Stimulated activated memory B cell treated with anti-CD40 and anti-IgM and Interleukin-4, amounts not matched to agents 10 μg/mL and 1 μg/mL and 100 μg/mL, for 72 hours (primary cell): ENCODE data around the gene PRCD.

Experiments used
- ATAC-seq: fragments of 150-1000 bp; cut with Tn5 transposase; 2 replicates; pipeline ENCODE4 v1.10.0; 2021
- H3K27ac Mint-ChIP-seq: one replicate; pipeline ENCODE4 v1.8.0; 2022; ENCODE audit warnings: mild to moderate bottlenecking, mixed read lengths
- H3K27me3 Mint-ChIP-seq: one replicate; pipeline ENCODE4 v1.8.0; 2022; ENCODE audit warnings: mixed read lengths
- H3K36me3 Mint-ChIP-seq: one replicate; pipeline ENCODE4 v1.8.0; 2022; ENCODE audit warnings: mixed read lengths
- H3K4me1 Mint-ChIP-seq: one replicate; pipeline ENCODE4 v1.8.0; 2022; ENCODE audit warnings: mixed read lengths
- H3K4me3 Mint-ChIP-seq: one replicate; pipeline ENCODE4 v1.8.0; 2022; ENCODE audit warnings: mild to moderate bottlenecking, moderate library complexity, mixed read lengths
- H3K9me3 Mint-ChIP-seq: one replicate; pipeline ENCODE4 v1.8.0; 2022; ENCODE audit warnings: mixed read lengths

PRCD gene

DNA sequence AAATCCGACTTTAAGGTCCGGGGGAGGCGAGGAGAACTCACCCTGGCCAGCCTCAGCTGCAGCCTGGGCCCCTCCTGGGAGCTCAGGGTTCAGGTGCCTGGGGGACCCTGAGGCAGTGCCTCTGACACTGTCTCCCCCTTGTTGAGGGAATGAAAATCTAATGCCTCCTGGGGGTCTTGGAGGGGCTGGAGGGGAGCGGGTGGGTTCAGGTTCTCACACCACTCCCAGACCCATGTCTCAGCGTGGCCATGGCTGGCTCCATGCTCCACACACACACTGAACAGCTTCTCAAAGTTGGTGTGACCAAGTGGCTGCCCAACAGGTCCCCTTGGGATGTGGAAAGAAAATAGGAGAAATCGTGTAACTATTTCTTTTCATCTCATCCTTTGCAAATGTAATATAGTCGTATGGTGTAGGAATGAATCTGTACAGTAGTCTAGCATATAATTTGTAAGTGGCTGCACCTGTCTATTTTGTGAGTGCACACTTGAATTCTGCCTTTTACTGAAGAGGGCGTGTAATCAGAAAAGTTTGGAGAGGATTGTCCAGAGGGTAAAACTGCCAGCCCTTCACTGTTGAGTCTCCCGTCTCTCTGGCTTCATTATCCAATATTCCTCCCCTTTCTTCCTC is 788 bp upstream of the PRCD start:
- ATAC-seq = no peak
- Mint-ChIP-seq H3K4me3 (peak overlapping the region; percentile 63), H3K9me3 (no peaks in the 10 kb centered on the region), H3K4me1 (peaks cover 34% of the 10 kb centered on the region), H3K27ac (no peak overlapping the region), H3K36me3 (no peaks in the 10 kb centered on the region), H3K27me3 (peaks cover 43% of the 10 kb centered on the region)

DNA sequence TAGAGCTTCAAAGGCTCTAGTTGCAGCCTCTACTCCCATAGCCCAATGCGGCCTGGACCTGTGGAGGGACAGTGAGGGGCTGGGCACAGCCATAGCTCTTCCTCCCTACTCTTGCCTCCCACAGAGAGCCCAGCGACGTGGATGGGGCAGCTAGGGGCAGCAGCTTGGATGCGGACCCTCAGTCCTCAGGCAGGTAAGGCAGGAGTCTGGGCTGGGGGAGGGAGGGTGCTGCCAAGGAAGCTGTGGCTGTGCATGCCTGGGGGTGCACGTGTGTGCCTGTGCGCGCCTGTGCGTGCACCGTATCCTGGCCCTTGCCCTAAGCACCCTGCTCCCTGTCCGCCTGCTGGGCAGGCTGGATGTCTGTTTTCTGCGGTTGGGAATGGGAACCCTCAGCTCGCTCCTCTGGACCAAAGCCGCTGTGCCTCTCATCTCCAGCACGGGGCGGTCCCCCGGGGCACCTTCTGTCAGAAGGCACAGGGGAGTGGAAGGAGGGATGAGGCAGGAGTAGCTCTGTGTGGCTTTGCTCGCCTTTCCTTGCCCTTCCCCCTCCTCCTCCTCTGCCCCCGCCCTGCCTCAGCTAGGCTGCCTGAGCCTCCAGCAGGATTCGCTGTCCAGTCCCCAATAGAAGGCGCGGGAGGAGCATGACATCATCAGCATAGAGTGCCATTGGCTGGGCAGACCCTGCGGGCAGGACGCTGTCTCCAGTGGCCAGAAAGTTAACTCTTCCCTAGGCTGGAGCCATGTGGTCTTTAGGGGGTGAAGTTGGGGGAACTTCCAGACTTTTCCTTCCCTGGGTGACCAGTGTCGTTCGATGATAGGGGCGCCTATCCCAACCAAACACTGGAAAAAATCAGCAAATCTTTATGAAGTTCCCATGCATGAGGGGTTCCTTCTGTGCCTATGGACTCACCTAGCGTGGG is 797 bp downstream of the PRCD start:
- Mint-ChIP-seq H3K4me3 (no peak overlapping the region), H3K27me3 (peaks cover 33% of the 10 kb centered on the region), H3K27ac (no peak overlapping the region), H3K9me3 (no peaks in the 10 kb centered on the region), H3K36me3 (no peaks in the 10 kb centered on the region), H3K4me1 (peaks cover 23% of the 10 kb centered on the region)
- peak; percentile 56 for ATAC-seq

DNA sequence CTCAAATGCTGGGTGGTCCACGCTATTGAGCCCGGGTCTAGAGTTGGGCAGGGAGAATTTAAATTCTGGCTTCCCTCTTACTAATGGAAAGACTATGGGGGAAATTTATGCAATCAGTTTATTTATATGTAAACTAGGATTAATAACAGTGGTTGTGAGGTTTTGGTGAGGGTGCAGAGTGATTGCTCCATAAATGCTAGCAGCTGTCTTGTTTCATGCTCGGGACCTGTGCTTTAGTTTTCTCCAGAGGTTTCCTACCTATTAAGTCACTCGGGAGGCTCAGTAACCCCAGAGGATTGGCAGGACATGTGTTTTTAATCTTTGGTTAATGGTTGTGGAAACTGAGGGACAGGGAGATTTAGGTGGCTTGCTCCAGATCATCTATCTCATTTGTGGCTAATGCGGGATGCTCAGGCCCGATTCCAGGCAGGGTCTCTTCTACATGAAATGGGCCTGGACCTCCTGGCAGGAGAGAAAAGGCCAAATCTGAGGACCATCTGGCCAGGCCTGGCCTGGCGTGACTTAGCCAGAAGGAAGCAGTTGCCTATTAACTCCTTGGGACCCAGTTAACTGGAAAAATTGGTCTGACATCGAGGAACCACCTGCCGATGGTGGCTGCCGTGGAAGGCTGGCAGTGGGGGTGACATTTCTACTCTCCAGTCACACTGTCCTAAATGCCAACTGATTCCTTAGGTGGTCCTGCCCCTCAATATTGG is 2.1 kb downstream of the PRCD start:
- Mint-ChIP-seq H3K9me3 (no peaks in the 10 kb centered on the region), H3K36me3 (no peaks in the 10 kb centered on the region), H3K27me3 (peaks cover 21% of the 10 kb centered on the region), H3K4me1 (peaks cover 23% of the 10 kb centered on the region), H3K27ac (no peak overlapping the region), H3K4me3 (no peak overlapping the region)
- no peak for ATAC-seq

DNA sequence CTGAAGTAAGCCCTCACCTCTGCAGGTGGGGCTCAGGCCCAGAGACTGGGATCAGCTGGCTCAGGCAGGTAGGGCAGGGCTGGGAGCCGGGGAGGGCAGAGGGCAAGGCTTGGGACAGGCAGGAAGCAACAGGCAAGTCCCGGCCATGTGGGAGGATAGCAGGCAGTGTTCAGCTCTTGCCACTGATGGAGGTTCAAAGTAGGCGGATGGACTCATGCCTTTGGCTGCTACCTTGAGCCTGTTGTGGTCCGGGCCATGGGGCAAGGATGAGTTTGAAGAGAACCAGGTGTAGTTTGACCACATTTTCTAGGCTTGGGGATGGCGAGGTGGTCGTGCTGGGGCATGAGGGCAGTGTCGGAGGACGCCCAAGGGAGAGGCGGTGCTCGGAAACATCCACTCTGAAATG is 2.7 kb downstream of the PRCD start:
- H3K4me1 Mint-ChIP-seq = peaks cover 23% of the 10 kb centered on the region
- no peak overlapping the region for H3K4me3 Mint-ChIP-seq
- no peaks in the 10 kb centered on the region for H3K9me3 Mint-ChIP-seq
- no peaks in the 10 kb centered on the region for H3K36me3 Mint-ChIP-seq
- peaks cover 16% of the 10 kb centered on the region for H3K27me3 Mint-ChIP-seq
- H3K27ac Mint-ChIP-seq = no peak overlapping the region
- no peak for ATAC-seq

DNA sequence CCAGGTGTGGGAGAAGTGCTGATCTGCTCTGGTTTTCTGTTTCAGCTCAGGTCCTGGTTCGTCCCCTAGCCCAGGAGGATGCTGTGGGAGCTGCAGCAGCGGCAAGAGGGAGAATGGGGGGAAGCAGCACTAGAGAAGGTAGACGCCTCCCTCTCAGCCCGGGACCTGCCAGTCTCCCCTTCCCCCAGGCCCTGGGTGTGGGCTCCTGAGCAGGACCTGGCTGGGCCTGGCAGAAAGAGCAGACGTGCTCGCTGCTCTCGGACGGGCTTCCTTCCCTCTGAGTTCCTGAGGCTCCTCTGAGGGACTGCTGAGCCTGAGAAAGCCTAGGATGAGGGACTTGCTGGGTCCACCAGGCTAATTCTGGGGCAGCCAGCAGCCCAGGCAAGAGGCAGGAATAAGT is 3.1 kb downstream of the PRCD start:
- H3K27ac Mint-ChIP-seq = no peak overlapping the region
- no peak overlapping the region for H3K4me3 Mint-ChIP-seq
- peaks cover 23% of the 10 kb centered on the region for H3K4me1 Mint-ChIP-seq
- H3K27me3 Mint-ChIP-seq = peaks cover 16% of the 10 kb centered on the region
- H3K36me3 Mint-ChIP-seq = no peaks in the 10 kb centered on the region
- no peak for ATAC-seq
- no peaks in the 10 kb centered on the region for H3K9me3 Mint-ChIP-seq

DNA sequence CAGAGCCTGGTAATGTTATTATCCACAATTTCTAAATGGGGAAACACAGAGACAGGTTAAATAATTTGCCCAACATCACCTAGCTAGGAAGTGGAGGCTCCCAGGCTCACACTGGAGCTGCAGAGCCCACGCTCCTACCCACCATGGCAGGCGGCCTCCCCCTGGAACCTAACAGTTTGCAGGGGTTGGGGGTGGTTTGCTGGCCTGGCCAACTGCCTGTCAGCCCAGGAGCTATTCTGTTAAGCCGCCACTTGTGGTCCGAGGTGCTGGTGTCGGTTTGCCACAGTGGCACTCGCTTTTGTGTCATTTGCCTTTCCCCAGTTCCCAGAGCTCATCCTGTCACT is 3.6 kb downstream of the PRCD start:
- H3K9me3 Mint-ChIP-seq = no peaks in the 10 kb centered on the region
- H3K4me3 Mint-ChIP-seq = no peak overlapping the region
- H3K4me1 Mint-ChIP-seq = peaks cover 21% of the 10 kb centered on the region
- H3K27ac Mint-ChIP-seq = no peak overlapping the region
- H3K27me3 Mint-ChIP-seq = peaks cover 14% of the 10 kb centered on the region
- ATAC-seq = no peak
- H3K36me3 Mint-ChIP-seq = no peaks in the 10 kb centered on the region

DNA sequence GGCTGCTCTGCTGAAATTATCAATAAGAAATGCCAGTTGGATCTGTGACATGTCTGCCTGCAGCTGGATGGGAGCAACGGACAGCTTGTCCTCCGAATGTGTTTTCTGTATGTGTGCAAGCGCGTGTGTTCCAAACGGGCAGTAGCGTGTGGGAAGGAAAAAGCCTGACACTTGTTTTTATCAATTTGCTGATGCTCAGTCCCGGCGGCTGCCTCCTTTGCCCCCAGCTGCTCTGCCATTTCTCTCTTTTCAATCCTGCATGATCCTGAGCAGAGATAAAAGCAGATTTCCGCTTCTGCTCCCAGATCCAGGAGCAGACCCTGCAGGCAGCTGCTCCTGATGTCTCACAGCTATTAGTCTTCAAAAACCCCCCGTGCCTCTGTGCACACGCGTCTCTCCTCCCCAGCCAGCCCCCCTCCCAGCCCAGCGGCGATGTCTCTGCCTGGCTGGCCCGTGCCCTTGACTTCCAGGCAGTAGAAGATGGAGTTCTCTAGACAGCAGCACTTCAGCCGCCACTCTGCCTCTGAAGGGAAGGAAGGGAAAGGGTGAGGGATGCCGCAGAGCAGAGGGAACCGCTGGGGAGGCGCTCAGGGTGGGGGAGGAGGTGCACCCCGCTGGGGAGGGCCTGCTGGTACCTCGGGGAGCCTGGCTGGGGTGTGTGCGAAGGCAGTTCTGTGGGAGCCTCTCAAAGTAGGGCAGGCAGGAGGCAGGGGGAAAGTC is 4.1 kb downstream of the PRCD start:
- Mint-ChIP-seq H3K36me3 (no peaks in the 10 kb centered on the region), H3K27ac (no peak overlapping the region), H3K27me3 (peaks cover 9% of the 10 kb centered on the region), H3K9me3 (no peaks in the 10 kb centered on the region), H3K4me3 (no peak overlapping the region), H3K4me1 (peaks cover 15% of the 10 kb centered on the region)
- ATAC-seq = no peak

DNA sequence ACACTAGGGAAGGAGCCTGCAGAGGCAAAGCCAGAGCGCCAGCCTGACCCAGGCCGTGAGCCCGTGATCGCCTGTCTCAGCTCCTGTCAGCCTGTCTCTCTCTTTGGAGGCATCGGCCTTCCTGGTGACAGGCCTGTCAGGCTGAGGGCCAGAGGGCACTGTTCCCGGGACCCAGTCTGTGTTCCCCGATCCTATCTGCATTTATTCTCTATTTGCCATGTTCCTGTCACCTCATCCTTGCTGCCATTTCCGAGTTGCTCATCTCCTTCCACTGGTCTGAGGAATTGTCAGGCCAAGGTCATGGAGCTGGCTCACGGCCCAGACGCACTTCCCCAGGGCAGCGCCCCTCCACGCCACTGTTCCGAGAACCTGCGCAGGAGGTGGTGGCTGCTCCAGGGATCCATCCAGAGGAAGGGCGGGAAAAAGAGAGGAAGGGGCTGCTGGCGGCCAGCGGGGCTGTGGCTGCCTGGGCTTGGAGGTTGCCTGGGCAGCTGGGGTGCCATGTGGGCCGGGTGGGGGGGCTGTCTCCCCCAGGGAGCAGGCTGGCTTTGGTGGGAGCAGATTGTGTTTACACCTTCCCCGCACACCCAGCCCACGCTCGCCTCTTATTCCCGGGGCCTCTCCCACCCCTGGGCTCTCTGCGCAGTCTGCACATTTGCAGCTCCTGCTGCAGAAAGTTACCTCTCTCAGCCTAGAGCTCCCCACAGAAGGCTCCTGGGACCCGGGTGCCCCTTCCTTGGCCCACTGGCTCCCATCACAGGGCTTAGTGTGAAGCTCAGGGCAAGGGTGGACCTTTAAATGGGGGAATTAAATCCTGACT is 4.9 kb downstream of the PRCD start:
- Mint-ChIP-seq H3K36me3 (no peaks in the 10 kb centered on the region), H3K27ac (no peak overlapping the region), H3K4me1 (peaks cover 8% of the 10 kb centered on the region)

DNA sequence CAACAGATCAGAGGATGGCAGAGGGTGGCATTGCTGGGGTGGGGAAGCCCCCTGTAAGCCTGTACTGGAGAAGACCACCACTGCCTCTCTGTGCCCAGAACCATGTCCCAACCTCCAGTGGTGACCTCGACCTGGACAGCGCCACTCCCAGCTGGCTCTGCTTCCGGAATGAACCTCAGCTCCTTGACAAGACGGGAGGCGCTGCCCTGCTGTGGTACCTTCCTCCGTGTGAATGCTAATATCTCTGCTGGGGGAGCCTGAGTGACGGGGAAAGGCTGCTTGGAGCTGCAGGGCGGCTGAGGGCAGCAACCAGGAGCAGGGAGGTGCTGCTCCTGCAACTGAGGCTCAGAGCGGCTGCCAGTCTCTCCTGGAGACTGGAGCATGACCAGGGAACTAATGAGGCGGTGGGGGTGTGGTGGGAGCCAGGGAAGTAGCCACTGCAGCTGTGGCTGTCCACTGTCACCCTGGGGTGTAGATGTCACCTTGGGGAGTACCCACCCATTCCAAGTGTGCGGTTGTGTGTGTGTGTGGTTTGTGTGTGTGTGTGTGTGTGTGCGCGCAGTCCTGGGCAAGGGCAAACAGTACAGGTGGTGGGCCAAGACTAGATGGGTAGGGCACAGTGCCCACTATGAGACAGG is 6.2 kb downstream of the PRCD start:
- no peaks in the 10 kb centered on the region for H3K36me3 Mint-ChIP-seq
- no peak overlapping the region for H3K4me3 Mint-ChIP-seq
- H3K27ac Mint-ChIP-seq = no peak overlapping the region
- ATAC-seq = no peak
- no peaks in the 10 kb centered on the region for H3K9me3 Mint-ChIP-seq
- H3K27me3 Mint-ChIP-seq = no peaks in the 10 kb centered on the region
- peaks cover 4% of the 10 kb centered on the region for H3K4me1 Mint-ChIP-seq

More for the DNA sequence above, 4.9 kb downstream of the PRCD start:
- Mint-ChIP-seq H3K4me3 (no peak overlapping the region), H3K27me3 (peaks cover under 1% of the 10 kb centered on the region), H3K9me3 (no peaks in the 10 kb centered on the region)
- ATAC-seq = no peak

DNA sequence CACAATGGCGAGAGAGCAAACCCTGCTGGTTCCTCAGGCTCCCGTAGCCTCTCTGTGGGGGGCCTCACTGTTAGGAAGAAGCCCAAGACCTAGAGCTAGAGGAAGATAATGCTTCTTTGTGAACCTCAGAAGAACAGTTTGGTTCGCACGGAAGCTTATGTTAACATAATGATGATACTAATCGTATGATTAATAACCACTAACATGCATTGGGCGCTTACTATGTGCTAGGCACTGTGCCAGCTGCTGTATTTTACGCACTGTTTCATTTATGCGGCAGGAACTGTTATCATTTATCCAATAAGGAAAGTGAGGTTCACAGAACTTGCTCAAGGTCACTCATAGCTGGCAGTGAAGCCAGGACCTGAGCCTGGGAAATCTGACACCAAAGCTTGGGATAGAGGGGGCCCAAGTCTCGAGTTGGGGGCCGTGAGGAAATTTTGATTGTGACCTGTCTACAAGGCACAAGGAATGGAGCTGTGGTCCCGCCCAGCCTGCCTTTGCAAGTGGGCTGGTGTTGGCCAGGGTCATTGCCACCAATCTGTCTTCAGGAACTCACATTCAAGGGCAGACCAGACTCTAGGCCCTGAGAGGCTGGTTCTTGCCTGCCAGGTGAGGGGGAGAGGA is 6.8 kb downstream of the PRCD start:
- Mint-ChIP-seq H3K4me1 (peaks cover 6% of the 10 kb centered on the region), H3K36me3 (no peaks in the 10 kb centered on the region), H3K27me3 (no peaks in the 10 kb centered on the region), H3K4me3 (no peak overlapping the region), H3K27ac (no peak overlapping the region), H3K9me3 (no peaks in the 10 kb centered on the region)
- no peak for ATAC-seq

DNA sequence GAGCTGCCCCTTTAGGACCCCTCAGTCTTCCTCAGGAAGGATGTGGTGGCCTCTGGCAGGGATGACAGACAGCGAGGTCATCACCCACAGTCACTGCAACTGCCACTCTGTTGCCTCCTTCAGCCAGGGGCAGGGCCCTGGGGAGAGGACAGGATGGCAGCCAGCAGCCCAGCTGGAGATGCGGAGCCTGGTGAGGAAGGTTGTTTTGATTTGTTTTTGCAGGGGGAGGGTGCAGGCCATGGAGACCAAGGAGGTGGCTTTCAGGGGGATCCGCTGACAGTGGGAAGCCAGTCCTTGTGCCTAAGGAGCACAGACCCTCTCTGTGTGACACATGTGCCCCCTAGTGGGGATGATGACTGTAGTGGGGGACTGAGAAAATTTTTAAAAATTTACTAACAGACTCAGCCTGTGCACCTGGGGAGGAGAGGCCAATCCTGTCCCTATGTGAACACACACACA is 7.4 kb downstream of the PRCD start:
- Mint-ChIP-seq H3K27me3 (no peaks in the 10 kb centered on the region), H3K36me3 (no peaks in the 10 kb centered on the region), H3K4me3 (no peak overlapping the region), H3K4me1 (peaks cover 6% of the 10 kb centered on the region), H3K27ac (no peak overlapping the region), H3K9me3 (no peaks in the 10 kb centered on the region)
- ATAC-seq = peak; percentile 86

DNA sequence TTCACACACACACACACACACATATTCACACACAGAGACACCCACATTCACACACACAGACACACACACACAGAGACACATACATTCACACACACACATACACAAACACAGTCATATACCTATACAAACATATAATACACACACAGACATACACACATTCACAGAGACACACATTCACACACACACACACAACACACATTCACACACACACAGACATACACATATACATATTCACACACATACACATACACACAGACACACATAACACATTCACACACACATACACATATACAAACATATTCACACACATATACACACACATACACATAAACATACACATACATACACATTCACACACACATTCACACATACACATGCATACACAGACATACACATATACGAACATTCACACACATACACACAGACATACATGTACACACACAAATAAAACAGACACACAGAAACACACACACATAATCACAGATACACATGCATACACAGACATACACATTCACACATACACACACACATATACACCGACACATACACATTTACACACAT is 7.9 kb downstream of the PRCD start:
- ATAC-seq = no peak
- H3K27ac Mint-ChIP-seq = no peak overlapping the region

DNA sequence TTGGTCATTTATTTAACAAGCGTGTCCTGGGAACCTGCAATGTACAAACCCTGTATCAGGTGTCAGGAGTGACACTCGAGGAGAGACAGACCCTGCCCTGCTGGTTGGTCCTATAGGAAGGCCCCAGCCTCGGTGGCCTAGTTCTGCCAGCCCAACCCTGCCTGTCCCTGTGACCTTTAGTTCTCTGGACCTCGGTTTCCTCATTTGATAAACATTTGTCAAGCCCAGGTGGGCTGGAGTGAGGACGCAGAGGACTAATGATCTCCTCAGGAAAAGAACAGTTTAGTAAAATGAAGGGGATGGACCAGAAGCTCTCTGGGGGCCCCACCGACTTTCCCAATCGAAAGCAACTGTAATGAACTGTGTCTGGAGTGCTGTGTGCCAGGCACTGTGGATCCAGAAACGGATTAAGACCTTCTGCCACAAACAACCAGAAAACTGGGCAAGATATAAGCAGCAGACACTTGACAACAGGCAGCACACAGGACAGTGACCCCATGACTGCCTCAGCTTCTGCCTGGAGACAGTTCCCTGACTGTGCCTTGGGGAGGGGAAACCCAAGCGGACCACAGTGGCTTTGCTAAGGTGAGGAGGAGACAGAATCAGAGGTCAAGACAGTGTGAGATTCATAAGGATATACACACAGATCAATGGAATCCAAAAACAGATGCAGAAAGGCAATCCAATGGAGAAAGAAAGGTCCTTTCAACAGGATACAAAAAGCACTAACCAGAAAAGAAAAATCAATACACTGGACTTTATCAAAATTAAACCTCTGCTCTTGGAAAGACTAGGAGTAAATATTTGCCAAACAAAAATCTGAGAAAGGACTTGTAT is 8.8 kb downstream of the PRCD start:
- Mint-ChIP-seq H3K27ac (no peak overlapping the region), H3K9me3 (no peaks in the 10 kb centered on the region), H3K36me3 (no peaks in the 10 kb centered on the region), H3K4me3 (no peak overlapping the region), H3K4me1 (peaks cover 6% of the 10 kb centered on the region), H3K27me3 (no peaks in the 10 kb centered on the region)
- no peak for ATAC-seq

More for the DNA sequence above, 7.9 kb downstream of the PRCD start:
- Mint-ChIP-seq H3K36me3 (no peaks in the 10 kb centered on the region), H3K27me3 (no peaks in the 10 kb centered on the region), H3K4me1 (peaks cover 6% of the 10 kb centered on the region), H3K9me3 (no peaks in the 10 kb centered on the region), H3K4me3 (no peak overlapping the region)
